Neural progenitor cell (in vitro differentiated cells): ENCODE data around the gene GAL3ST2. TPM values are rescaled to one million over a fixed set of nuclear protein-coding genes. Genes with fewer than 3 reads are reported as not detected.
"Not testable (repeated sequence)": the region's sequence is repeated elsewhere in the genome, so short reads cannot be mapped to it uniquely, and the experiment has no call there.

Experiments
- DNase-seq: peaks from one replicate; pipeline ENCODE4 v3.0.0-alpha.2; 2016; ENCODE audit warnings: low spot score
- H2AFZ ChIP-seq: fragments of 200-600 bp; sonication (generic); replicated peaks from 2 replicates; pipeline ENCODE4 v1.6.1; 2016; ENCODE audit warnings: antibody characterized with exemption
- H3F3A ChIP-seq: fragments of 200-600 bp; sonication (generic); 2 replicates; pipeline ENCODE4 v1.6.1; 2016; ENCODE audit warnings: antibody characterized with exemption, low read depth
- H3K27ac ChIP-seq: fragments of 200-600 bp; sonication (generic); 2 replicates; pipeline ENCODE4 v1.5.1; 2016; ENCODE audit warnings: mild to moderate bottlenecking
- H3K27me3 ChIP-seq: fragments of 200-600 bp; sonication (generic); 2 replicates; pipeline ENCODE4 v1.6.1; 2016; ENCODE audit warnings: mild to moderate bottlenecking, moderate library complexity
- H3K36me3 ChIP-seq: fragments of 200-600 bp; sonication (generic); 2 replicates; pipeline ENCODE4 v1.5.1; 2016
- H3K4me1 ChIP-seq: fragments of 200-600 bp; sonication (generic); 2 replicates; pipeline ENCODE4 v1.6.1; 2016; ENCODE audit warnings: mixed run types
- H3K4me2 ChIP-seq: fragments of 200-600 bp; sonication (generic); 2 replicates; pipeline ENCODE4 v1.6.1; 2016
- H3K4me3 ChIP-seq: fragments of 200-600 bp; sonication (generic); 2 replicates; pipeline ENCODE4 v1.5.1; 2016
- H3K79me2 ChIP-seq: fragments of 200-600 bp; sonication (generic); 2 replicates; pipeline ENCODE4 v1.6.1; 2016; ENCODE audit warnings: low read depth
- H3K9ac ChIP-seq: fragments of 200-600 bp; sonication (generic); 2 replicates; pipeline ENCODE4 v1.6.1; 2016
- H3K9me3 ChIP-seq: fragments of 200-600 bp; sonication (generic); 2 replicates; pipeline ENCODE4 v1.5.1; 2016; ENCODE audit warnings: low read depth
- H4K20me1 ChIP-seq: fragments of 200-600 bp; sonication (generic); 2 replicates; pipeline ENCODE4 v1.6.1; 2016; ENCODE audit warnings: low read depth
- H3K27ac Mint-ChIP-seq: 3 replicates; pipeline ENCODE4 v1.8.0; 2021; ENCODE audit warnings: mixed read lengths
- H3K27me3 Mint-ChIP-seq: 2 replicates; pipeline ENCODE4 v1.8.0; 2022; ENCODE audit warnings: low read depth, mild to moderate bottlenecking, inconsistent platforms, moderate library complexity, mixed read lengths; ENCODE audit not compliant: insufficient read depth
- H3K36me3 Mint-ChIP-seq: 3 replicates; pipeline ENCODE4 v1.8.0; 2021; ENCODE audit warnings: mixed read lengths
- H3K4me1 Mint-ChIP-seq: 3 replicates; pipeline ENCODE4 v1.8.0; 2021; ENCODE audit warnings: mixed read lengths
- H3K4me3 Mint-ChIP-seq: 3 replicates; pipeline ENCODE4 v1.8.0; 2021; ENCODE audit warnings: mild to moderate bottlenecking, moderate library complexity, mixed read lengths
- H3K9me3 Mint-ChIP-seq: 3 replicates; pipeline ENCODE4 v1.8.0; 2020; ENCODE audit warnings: mixed read lengths
- EZH2 ChIP-seq: fragments of 200-600 bp; sonication (generic); IDR thresholded peaks from 2 replicates; pipeline ENCODE4 v1.6.1; 2017; ENCODE audit warnings: antibody characterized with exemption, mild to moderate bottlenecking, moderate library complexity
- EZH2phosphoT487 ChIP-seq: fragments of 200-600 bp; sonication (generic); IDR thresholded peaks from 2 replicates; pipeline ENCODE4 v1.6.1; 2017; ENCODE audit warnings: antibody characterized with exemption
- total RNA-seq: library from RNA; depleted of rRNA; stranded (reverse); fragments of >200 nt; gene quantifications from 2 replicates; pipeline ENCODE4 v1.2.3, GENCODE V29; 2015; ENCODE audit warnings: low replicate concordance
- TF ChIP-seq, protein P1 (sequence below): fragments of 200-600 bp; sonication (generic); IDR thresholded peaks from 2 replicates; pipeline ENCODE4 v1.5.1; 2017; ENCODE audit warnings: antibody characterized with exemption, mild to moderate bottlenecking

Gene GAL3ST2
- total RNA-seq, 1 donor from 2014 or later, result not detected

DNA sequence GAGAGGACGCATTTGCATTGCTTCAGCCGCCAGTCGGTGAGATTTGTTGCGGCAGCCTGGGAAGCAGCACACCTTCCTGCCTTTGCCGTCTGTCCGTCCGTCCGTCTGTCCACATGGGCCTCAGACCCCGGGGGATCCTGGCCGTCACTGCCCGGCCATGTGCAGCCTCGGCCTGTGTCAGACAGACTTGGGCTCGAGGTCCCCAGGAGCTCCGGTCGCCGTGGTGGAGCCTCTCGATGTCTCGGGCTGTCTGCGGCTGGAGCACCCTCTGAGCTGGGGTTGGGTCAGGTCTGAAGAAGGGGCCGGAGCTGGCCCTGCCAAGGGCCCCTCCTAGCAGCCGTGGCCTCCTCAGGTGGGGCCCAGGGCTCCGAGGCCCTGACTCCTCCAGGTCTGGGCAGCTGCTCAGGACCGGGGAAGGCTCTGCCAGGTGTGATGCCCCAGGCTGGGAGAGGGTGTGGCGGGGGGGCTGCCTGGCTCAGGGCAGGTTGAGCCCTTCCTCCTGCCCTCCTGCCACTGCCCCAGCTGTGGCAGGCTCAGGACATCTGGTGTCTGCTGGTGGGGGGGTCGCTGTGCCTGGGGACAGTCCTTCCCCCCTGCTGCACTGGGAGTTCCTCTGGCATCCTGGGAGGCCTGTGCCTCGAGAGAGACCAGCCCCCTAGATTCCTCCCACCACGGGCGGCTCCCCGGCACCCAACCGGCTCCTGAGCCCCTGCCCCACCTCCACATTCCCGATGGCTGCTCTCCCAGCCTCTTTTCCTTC, 44.2 kb downstream of the GAL3ST2 start:
- DNase-seq, result no peak
- Histone ChIP-seq H3K9me3 (no peaks in the 10 kb centered on the region), H2AFZ (no peak overlapping the region), H3K27ac (no peak overlapping the region), H3K4me2 (no peak overlapping the region), H3K79me2 (no peaks in the 10 kb centered on the region), H3K36me3 (no peaks in the 10 kb centered on the region), H4K20me1 (no peaks in the 10 kb centered on the region), H3F3A (peaks cover 20% of the 10 kb centered on the region), H3K4me3 (no peak overlapping the region), H3K4me1 (no peaks in the 10 kb centered on the region), H3K9ac (no peak overlapping the region), H3K27me3 (no peaks in the 10 kb centered on the region)
- H3K36me3 Mint-ChIP-seq, result peaks cover 10% of the 10 kb centered on the region
- H3K4me3 Mint-ChIP-seq, result no peak overlapping the region
- peaks cover 9% of the 10 kb centered on the region for H3K4me1 Mint-ChIP-seq
- H3K27me3 Mint-ChIP-seq, result peaks cover 11% of the 10 kb centered on the region
- peaks cover 20% of the 10 kb centered on the region for H3K9me3 Mint-ChIP-seq
- TF ChIP-seq, protein P1, sequence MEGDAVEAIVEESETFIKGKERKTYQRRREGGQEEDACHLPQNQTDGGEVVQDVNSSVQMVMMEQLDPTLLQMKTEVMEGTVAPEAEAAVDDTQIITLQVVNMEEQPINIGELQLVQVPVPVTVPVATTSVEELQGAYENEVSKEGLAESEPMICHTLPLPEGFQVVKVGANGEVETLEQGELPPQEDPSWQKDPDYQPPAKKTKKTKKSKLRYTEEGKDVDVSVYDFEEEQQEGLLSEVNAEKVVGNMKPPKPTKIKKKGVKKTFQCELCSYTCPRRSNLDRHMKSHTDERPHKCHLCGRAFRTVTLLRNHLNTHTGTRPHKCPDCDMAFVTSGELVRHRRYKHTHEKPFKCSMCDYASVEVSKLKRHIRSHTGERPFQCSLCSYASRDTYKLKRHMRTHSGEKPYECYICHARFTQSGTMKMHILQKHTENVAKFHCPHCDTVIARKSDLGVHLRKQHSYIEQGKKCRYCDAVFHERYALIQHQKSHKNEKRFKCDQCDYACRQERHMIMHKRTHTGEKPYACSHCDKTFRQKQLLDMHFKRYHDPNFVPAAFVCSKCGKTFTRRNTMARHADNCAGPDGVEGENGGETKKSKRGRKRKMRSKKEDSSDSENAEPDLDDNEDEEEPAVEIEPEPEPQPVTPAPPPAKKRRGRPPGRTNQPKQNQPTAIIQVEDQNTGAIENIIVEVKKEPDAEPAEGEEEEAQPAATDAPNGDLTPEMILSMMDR, result no peak
- TF ChIP-seq EZH2 (no peak), EZH2phosphoT487 (no peak)
- H3K27ac Mint-ChIP-seq, result no peak overlapping the region

GRCh38 chr2:241821460-241822263, 45.0 kb downstream of the GAL3ST2 start:
- Histone ChIP-seq H3K4me3 (no peak overlapping the region), H3K79me2 (no peaks in the 10 kb centered on the region), H3K9ac (no peak overlapping the region), H3K36me3 (no peaks in the 10 kb centered on the region), H3K27me3 (no peaks in the 10 kb centered on the region), H3K4me1 (no peaks in the 10 kb centered on the region), H3K4me2 (no peak overlapping the region), H3K27ac (no peak overlapping the region), H4K20me1 (no peaks in the 10 kb centered on the region), H2AFZ (no peak overlapping the region), H3K9me3 (no peaks in the 10 kb centered on the region), H3F3A (peaks cover 20% of the 10 kb centered on the region)
- no peak overlapping the region for H3K4me3 Mint-ChIP-seq
- H3K36me3 Mint-ChIP-seq, result peaks cover 10% of the 10 kb centered on the region
- DNase-seq, result no peak
- TF ChIP-seq, protein P1, result no peak
- TF ChIP-seq EZH2, result no peak
- no peak for TF ChIP-seq EZH2phosphoT487
- no peak overlapping the region for H3K27ac Mint-ChIP-seq
- H3K4me1 Mint-ChIP-seq, result peaks cover 9% of the 10 kb centered on the region
- H3K9me3 Mint-ChIP-seq, result peaks cover 23% of the 10 kb centered on the region
- peaks cover 11% of the 10 kb centered on the region for H3K27me3 Mint-ChIP-seq

GRCh38 chr2:241822264-241822623, 45.6 kb downstream of the GAL3ST2 start:
- H3K4me3 Mint-ChIP-seq, result no peak overlapping the region
- no peaks in the 10 kb centered on the region for H3K79me2 ChIP-seq
- no peak overlapping the region for H3K27ac Mint-ChIP-seq
- H3K36me3 Mint-ChIP-seq, result peaks cover 10% of the 10 kb centered on the region
- no peak overlapping the region for H2AFZ ChIP-seq
- H3K27ac ChIP-seq, result no peak overlapping the region
- DNase-seq, result no peak
- H3K4me3 ChIP-seq, result no peak overlapping the region
- H3K27me3 ChIP-seq, result no peaks in the 10 kb centered on the region
- H3F3A ChIP-seq, result peaks cover 20% of the 10 kb centered on the region
- H3K4me1 ChIP-seq, result no peaks in the 10 kb centered on the region
- H3K27me3 Mint-ChIP-seq, result peaks cover 11% of the 10 kb centered on the region
- H3K4me2 ChIP-seq, result no peak overlapping the region
- H3K9me3 ChIP-seq, result no peaks in the 10 kb centered on the region
- H3K36me3 ChIP-seq, result no peaks in the 10 kb centered on the region
- TF ChIP-seq, protein P1, result no peak
- no peak for TF ChIP-seq EZH2phosphoT487
- no peak for TF ChIP-seq EZH2
- peaks cover 9% of the 10 kb centered on the region for H3K4me1 Mint-ChIP-seq
- H3K9me3 Mint-ChIP-seq, result peaks cover 29% of the 10 kb centered on the region
- H4K20me1 ChIP-seq, result no peaks in the 10 kb centered on the region
- H3K9ac ChIP-seq, result no peak overlapping the region

DNA sequence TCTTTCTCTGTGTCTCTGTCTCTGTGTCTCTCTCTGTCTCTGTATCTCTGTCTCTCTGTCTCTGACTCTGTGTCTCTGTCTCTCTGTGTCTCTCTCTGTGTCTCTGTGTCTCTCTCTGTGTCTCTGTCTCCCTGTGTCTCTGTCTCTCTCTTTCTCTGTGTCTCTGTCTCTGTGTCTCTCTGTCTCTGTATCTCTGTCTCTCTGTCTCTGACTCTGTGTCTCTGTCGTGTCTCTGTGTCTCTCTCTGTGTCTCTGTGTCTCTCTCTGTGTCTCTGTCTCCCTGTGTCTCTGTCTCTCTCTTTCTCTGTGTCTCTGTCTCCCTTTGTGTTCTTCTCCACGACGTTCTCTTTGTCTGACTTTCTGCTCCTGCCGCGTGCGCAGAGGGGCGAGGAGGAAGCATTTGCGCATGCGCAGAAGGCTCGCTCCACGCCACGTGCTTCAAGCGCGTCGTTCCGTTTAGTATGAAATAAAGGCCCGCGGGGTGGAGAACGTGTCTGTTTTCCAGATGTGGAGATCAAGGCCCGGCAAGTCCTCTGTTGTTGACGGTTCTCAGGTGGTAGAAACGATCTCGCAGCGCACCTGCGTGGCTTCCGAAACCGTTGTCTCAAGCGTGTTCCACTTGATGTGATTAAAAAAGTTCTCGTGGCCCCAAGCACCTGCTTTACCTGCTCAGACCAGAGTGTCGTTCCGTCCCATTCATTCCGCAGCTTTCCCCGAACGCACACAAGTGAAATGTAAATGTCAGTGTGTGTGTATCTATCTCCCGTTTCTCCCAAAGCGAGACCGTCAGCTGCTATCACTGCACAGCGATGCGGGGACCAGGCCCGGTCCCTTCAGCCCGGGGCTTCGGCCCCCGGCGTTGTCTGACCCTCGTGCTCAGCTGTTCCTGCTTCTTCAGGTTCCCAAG, 47.2 kb downstream of the GAL3ST2 start:
- H3K4me1 ChIP-seq, H3K4me2 ChIP-seq, H3K27me3 ChIP-seq, H3K36me3 Mint-ChIP-seq, H3K9me3 ChIP-seq, H3K4me1 Mint-ChIP-seq, H3K9ac ChIP-seq, H4K20me1 ChIP-seq, H3K4me3 ChIP-seq, H3K27ac ChIP-seq, H3K36me3 ChIP-seq, H2AFZ ChIP-seq, H3K79me2 ChIP-seq: not testable (repeated sequence)
- Mint-ChIP-seq H3K27me3 (peaks cover 11% of the 10 kb centered on the region), H3K27ac (peak overlapping the region; percentile 26), H3K9me3 (peaks cover 38% of the 10 kb centered on the region), H3K4me3 (peak overlapping the region; percentile 19)
- DNase-seq, result peak; percentile 44
- peaks cover 20% of the 10 kb centered on the region for H3F3A ChIP-seq
